ENCODE measurements around the gene FRS3. TPM values are rescaled to one million over a fixed set of nuclear protein-coding genes. Genes with fewer than 3 reads are reported as not detected.

Gene FRS3
- total and polyA plus RNA-seq, 9 of the 15 experiments (the other 6 are each of a cell fraction or from before 2014, with no cell fraction given) = 0.03 to 3.7 (median 1.6) TPM

DNA sequence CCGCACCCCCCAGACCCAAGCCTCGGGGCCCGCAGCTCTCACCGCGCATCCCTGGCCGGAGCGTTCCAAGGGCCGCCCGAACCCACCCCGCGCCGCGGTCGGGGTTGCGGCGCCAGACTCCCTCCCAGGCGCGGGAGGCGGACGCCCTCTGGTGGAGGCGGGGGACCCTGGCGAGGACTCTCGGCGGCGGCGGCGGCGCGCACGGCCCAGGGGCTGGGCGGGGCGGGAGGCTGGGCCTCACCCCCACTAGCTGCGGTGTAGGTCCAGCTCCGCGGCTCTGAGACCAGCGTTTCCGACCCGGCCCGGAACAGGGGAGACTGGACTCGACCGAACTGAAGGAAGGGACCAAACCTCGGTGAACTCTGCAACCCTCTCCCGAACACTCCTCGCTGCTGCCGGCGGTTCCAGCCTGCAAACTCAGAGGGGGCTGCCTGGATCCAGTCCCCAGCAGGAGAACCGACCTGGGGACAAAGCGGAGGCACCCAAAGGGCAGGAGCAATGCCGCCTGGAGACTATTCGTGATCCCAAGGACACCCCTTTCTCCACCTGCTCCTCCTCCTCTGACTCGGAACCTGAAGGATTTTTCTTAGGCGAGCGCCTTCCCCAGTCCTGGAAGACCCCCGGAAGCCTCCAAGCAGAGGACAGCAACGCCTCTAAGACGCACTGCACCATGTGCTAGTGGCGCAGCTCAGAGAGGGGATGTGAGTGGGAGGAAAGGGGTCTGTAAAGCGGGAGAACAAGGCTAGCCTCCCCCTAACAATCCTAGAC is 6.9 kb upstream of the FRS3 start (continued):
- TF ChIP-seq ZNF239 (CRISPR knock-in tag; IDR thresholded peaks at IDR 0.05) = 0 out of 2 replicates have a peak, but pooled peaks have one; percentile 6
- peak; percentile 90 for TF ChIP-seq SMAD4 (CRISPR knock-in tag; conservative IDR thresholded peaks at IDR 0.05)
- no peak for TF ChIP-seq ZNF175 (CRISPR knock-in tag; IDR thresholded peaks at IDR 0.05; ENCODE audit: low read depth)
- TF ChIP-seq, protein P1, sequence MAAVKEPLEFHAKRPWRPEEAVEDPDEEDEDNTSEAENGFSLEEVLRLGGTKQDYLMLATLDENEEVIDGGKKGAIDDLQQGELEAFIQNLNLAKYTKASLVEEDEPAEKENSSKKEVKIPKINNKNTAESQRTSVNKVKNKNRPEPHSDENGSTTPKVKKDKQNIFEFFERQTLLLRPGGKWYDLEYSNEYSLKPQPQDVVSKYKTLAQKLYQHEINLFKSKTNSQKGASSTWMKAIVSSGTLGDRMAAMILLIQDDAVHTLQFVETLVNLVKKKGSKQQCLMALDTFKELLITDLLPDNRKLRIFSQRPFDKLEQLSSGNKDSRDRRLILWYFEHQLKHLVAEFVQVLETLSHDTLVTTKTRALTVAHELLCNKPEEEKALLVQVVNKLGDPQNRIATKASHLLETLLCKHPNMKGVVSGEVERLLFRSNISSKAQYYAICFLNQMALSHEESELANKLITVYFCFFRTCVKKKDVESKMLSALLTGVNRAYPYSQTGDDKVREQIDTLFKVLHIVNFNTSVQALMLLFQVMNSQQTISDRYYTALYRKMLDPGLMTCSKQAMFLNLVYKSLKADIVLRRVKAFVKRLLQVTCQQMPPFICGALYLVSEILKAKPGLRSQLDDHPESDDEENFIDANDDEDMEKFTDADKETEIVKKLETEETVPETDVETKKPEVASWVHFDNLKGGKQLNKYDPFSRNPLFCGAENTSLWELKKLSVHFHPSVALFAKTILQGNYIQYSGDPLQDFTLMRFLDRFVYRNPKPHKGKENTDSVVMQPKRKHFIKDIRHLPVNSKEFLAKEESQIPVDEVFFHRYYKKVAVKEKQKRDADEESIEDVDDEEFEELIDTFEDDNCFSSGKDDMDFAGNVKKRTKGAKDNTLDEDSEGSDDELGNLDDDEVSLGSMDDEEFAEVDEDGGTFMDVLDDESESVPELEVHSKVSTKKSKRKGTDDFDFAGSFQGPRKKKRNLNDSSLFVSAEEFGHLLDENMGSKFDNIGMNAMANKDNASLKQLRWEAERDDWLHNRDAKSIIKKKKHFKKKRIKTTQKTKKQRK (IDR thresholded peaks at IDR 0.05; ENCODE audit: borderline replicate concordance, low read depth, low read length) = no peak
- TF ChIP-seq SRF (CRISPR knock-in tag; IDR thresholded peaks at IDR 0.05) = peak in 1 of 2 experiments; percentile 14; a peak in 1 of 4 replicates
- peak; percentile 94 for TF ChIP-seq ZBTB1 (CRISPR knock-in tag; IDR thresholded peaks at IDR 0.05; ENCODE audit: borderline replicate concordance, low read depth)
- no peak for TF ChIP-seq ZBTB8A (IDR thresholded peaks at IDR 0.05; ENCODE audit: partially characterized antibody)
- peak; percentile 43 for TF ChIP-seq RBM22 (IDR thresholded peaks at IDR 0.05; ENCODE audit: low read depth, low read length, poor library complexity, severe bottlenecking)
- TF ChIP-seq RBM25 (IDR thresholded peaks at IDR 0.05; ENCODE audit: low read depth, low read length, severe bottlenecking) = peak; percentile 37
- TF ChIP-seq, protein P2, sequence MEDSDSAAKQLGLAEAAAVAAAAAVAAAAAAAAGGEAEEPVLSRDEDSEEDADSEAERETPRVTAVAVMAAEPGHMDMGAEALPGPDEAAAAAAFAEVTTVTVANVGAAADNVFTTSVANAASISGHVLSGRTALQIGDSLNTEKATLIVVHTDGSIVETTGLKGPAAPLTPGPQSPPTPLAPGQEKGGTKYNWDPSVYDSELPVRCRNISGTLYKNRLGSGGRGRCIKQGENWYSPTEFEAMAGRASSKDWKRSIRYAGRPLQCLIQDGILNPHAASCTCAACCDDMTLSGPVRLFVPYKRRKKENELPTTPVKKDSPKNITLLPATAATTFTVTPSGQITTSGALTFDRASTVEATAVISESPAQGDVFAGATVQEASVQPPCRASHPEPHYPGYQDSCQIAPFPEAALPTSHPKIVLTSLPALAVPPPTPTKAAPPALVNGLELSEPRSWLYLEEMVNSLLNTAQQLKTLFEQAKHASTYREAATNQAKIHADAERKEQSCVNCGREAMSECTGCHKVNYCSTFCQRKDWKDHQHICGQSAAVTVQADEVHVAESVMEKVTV (CRISPR knock-in tag; IDR thresholded peaks at IDR 0.05) = peak; percentile 61; the same call in 1 of the 2 replicates
- TF ChIP-seq POLR3G (IDR thresholded peaks at IDR 0.05; ENCODE audit: extremely low read depth, insufficient read length, insufficient replicate concordance) = no peak
- no peak for TF ChIP-seq SAP30 (IDR thresholded peaks at IDR 0.05; ENCODE audit: borderline replicate concordance, insufficient read depth, low read depth, low read length, poor library complexity, severe bottlenecking)
- TF ChIP-seq MAZ (CRISPR knock-in tag; conservative IDR thresholded peaks at IDR 0.05 in 1 of 2, IDR thresholded peaks at IDR 0.05 in 1 of 2) = peak; percentile 91 to 94
- TF ChIP-seq PCBP1 (IDR thresholded peaks at IDR 0.05; ENCODE audit: low read depth, low read length, poor library complexity, severe bottlenecking) = peak; percentile 0
- TF ChIP-seq, protein P3, sequence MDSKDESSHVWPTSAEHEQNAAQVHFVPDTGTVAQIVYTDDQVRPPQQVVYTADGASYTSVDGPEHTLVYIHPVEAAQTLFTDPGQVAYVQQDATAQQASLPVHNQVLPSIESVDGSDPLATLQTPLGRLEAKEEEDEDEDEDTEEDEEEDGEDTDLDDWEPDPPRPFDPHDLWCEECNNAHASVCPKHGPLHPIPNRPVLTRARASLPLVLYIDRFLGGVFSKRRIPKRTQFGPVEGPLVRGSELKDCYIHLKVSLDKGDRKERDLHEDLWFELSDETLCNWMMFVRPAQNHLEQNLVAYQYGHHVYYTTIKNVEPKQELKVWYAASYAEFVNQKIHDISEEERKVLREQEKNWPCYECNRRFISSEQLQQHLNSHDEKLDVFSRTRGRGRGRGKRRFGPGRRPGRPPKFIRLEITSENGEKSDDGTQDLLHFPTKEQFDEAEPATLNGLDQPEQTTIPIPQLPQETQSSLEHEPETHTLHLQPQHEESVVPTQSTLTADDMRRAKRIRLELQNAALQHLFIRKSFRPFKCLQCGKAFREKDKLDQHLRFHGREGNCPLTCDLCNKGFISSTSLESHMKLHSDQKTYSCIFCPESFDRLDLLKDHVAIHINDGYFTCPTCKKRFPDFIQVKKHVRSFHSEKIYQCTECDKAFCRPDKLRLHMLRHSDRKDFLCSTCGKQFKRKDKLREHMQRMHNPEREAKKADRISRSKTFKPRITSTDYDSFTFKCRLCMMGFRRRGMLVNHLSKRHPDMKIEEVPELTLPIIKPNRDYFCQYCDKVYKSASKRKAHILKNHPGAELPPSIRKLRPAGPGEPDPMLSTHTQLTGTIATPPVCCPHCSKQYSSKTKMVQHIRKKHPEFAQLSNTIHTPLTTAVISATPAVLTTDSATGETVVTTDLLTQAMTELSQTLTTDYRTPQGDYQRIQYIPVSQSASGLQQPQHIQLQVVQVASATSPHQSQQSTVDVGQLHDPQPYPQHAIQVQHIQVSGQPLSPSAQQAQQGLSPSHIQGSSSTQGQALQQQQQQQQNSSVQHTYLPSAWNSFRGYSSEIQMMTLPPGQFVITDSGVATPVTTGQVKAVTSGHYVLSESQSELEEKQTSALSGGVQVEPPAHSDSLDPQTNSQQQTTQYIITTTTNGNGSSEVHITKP (IDR thresholded peaks at IDR 0.05; ENCODE audit: partially characterized antibody) = peak; percentile 64

All from K562 (cell line).